NCI-H2196 (cell line): ENCODE measurements around the gene ZAR1L.
A peak's percentile ranks its signal among the peaks of the same experiment; 100 is the strongest.

Experiments
- DNase-seq: peaks from one replicate; lab custom pipeline; 2025; ENCODE audit not compliant: unreplicated experiment; lab: John Stamatoyannopoulos, UW

The ZAR1L gene

GRCh38 chr13:32302461-32302860 lies 12.7 kb downstream of the ZAR1L start:
- DNase-seq, result no peak

DNA sequence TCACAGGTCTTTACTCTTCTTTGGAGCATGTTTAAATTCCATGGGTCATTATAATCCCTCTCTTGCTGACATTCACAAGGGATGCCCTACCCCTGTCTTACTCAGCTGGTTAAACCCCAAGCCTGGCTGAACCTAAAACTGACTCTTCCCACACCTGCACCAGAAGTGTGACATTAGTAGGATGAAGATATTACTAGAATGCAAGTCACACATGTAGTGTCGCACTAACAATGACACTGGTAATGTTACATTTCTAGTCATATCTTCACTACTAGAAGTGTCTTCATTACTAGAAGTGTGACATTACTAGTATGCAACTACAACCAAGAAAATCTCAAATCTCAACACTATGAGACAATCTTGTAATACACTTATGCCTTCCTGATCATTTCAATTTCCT lies 14.2 kb downstream of the ZAR1L start:
- no peak for DNase-seq

- DNase-seq, result no peak
Observed at GRCh38 chr13:32300406-32300805, 14.8 kb downstream of the ZAR1L start.

- DNase-seq, result no peak
Observed at GRCh38 chr13:32299893-32300292, 15.3 kb downstream of the ZAR1L start.

DNA sequence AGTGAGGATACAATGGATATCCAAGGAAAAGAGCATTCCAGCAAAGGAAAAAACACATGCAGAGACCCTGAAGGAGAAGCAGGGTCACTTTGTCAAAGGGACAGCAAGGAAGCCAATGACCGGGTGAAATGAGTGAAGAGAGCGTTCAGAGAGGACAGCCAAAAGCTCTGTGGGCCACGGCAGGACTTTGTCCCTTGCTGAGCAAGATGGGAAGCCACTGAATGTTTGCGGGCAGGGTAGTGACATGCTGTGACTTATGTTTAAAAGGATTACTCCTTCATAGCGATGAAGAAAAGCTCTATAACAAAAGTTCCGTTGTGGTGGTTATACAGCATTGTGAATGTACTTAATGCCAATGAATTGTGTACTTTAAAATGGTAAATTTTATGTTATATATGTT lies 16.5 kb downstream of the ZAR1L start:
- no peak for DNase-seq

- no peak for DNase-seq
Observed at GRCh38 chr13:32297206-32297605, 18.0 kb downstream of the ZAR1L start.

- DNase-seq, result no peak
Observed at GRCh38 chr13:32285633-32285965, 29.6 kb downstream of the ZAR1L start.

DNA sequence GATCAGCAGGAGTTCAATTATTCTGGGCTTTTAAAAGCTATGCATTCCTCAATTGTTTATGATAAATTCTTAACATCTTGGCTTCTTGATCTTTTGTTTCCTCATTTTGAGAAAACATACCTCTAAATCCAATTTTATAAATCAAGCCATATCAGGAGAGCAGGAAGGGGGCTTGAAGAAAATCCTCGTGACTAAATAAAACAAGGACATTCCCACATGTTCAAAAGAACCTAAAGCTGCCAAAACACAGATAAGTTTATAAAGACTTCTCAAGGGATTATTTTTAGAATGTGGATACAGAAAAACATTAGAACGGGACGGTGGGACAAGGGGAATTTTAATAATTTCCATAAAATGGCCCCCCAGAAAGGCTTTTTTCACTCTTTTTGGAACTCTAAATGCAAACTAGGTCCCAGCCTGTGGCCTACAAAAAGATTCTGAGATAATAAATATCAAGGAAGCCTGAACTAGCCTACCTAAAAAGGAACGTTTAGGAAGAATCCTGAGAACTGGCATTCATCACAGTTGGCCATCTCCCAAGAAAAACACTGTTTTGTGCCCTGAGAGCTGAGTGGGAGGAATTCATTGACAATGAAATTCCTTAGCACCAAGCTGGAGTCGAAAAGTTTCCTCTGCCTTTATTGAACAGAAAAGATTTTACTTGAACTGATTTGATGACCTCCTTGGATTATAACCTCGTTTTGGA lies 30.1 kb downstream of the ZAR1L start:
- no peak for DNase-seq

DNA sequence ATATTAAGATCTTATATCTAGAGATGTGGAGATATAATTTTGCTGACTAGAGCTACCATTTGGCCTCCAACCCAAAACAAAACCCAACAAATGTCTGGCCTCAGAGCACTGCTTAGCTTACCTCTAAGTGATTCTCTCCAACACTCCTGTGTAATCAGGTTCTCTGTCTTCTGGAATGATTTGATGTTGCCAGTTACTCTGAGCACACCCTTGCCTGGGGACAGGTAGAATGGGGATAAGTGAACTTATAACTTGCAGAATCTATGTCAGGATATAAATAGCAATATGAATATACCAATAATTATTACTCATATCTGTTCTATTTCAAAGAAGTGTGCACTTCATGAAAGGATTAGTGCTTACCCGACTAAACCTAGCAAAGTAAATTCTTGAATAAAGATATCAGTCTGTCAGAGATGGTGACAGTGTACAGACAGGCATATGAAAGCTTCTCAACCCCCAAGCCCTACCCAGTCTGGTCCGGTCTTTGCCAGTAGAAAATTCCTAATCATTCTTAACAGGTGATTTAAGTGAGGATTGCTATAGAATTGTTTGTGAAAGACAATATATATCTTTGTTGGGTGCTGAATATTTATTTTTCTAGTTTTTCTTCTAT lies 33.0 kb downstream of the ZAR1L start:
- no peak for DNase-seq

DNA sequence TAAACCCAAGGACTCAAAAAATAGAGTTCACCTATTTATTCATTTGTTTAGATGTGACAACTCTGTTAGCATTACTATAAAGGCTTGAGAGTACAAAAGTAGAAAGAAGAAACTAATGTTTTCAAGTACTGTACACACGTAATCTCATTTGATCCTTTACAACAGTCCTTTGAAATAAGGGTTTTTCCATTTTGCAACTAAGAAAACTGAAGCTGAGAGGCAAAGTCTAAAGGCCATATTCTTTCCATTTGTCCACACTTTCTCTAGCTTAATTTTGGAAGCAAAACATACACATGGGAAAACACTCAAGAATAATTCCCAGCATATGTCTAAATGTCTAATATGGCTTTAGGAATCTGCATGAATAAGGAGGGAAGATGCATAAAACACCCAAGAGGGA lies 34.1 kb downstream of the ZAR1L start:
- no peak for DNase-seq

DNA sequence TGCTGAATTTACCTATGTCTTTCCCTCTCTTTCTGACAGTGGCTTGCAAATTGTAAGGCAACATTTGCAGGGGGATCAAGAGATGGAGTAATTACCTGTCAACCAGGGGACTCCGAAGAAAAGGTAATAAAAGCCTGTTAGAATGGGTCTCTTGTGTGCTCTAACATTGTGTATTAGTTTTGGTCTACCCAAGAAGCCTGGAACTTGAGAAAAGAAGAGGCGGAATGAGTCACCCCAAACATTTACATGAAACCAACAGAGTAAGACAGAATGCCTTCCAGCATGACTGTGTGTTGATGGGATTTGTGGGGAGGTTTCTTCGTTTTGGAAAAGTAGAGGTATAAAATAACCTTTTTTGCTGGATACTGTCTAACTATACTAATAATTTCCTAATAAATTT lies 36.7 kb downstream of the ZAR1L start:
- DNase-seq, result no peak

DNA sequence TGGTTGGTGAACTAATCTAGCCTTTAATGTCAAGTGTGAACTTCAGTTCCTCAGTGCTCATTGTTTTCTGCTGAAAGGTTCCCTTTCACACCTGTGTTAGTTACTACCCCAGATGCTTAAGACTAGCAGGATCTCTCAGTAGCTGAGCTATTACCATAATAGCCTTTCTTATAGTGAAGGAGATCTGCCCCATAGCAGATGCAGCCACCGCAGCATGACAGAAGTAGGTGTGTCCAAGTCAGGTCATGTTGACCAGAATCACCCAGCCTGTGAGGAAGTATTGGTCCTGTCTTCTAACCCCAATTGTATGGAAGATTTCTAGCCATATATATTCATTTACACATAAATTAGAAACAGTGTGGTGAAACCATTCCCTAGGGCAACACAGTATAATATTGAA lies 37.3 kb downstream of the ZAR1L start:
- DNase-seq, result no peak

DNA sequence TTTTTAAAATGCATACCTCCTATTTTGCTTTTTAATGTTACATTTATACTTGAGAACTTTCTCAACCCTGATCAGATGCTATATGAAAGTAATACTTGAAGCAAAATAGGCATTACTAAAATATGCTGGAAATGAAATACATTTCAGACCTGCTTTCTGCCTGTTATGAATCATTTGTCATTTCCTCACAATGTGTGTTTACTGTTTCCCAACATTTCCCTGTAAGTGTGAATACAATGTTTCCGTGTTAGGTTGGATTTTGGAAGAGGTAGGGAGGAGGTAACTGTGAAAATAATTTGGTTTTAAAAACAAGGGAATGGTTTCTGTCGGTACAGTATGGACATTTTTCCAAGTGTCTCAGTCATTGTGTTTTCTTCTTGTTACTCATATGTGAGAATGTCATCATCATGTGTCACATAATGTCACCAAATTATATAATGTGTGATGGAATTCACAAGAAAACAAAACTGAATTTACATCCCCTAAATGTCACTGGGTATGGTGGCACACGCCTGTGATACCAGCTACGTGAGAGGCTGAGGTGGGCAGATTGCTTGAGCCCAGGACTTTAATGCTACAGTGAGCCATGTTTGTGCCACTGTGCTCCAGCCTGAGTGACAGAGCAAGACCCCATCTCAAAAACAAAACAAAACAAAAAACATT lies 43.0 kb downstream of the ZAR1L start:
- no peak for DNase-seq

GRCh38 chr13:32267836-32268439 lies 47.2 kb downstream of the ZAR1L start:
- DNase-seq, result peak; percentile 7

- no peak for DNase-seq
Observed at GRCh38 chr13:32266130-32266529, 49.0 kb downstream of the ZAR1L start.

GRCh38 chr13:32265726-32266125 lies 49.4 kb downstream of the ZAR1L start:
- no peak for DNase-seq

GRCh38 chr13:32264407-32264806 lies 50.8 kb downstream of the ZAR1L start:
- no peak for DNase-seq

GRCh38 chr13:32262619-32263018 lies 52.5 kb downstream of the ZAR1L start:
- no peak for DNase-seq

- DNase-seq, result no peak
Observed at GRCh38 chr13:32262165-32262564, 53.0 kb downstream of the ZAR1L start.

GRCh38 chr13:32261567-32261966 lies 53.6 kb downstream of the ZAR1L start:
- DNase-seq, result no peak

DNA sequence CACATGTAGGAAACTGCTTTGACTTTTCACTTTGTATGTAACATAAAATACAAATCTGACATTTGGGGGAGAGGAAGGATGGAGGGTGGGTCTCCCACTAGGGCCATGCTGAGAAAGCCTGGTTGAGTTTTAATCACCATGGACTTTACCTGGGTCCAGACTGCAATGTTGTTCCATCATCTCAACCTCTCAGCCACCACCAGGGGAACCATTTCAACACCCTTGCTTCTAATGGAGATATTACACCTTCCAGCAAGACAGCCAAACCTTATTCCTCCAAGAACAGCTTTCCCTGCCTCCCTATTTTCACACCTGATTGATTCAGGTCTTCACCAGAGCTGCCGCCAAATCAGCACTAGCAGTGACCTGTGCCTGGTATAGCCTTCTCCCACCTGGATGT lies 56.0 kb downstream of the ZAR1L start:
- DNase-seq, result no peak

GRCh38 chr13:32257649-32258048 lies 57.5 kb downstream of the ZAR1L start:
- no peak for DNase-seq
